Stimulated activated CD8-positive, alpha-beta memory T cell treated with anti-CD3 and anti-CD28 coated beads, Interleukin-4, amount 100 ng/mL, for 48 hours (primary cell): Measurements from ENCODE around the gene CPS1.

Experiments
- DNase-seq: peaks from one replicate; pipeline ENCODE4 v3.0.0-alpha.2; 2020

The CPS1 gene

GRCh38 chr2:210617318-210617717, 60.9 kb downstream of the CPS1 start:
- DNase-seq, result no peak

- no peak for DNase-seq
These were observed 61.4 kb downstream of the CPS1 start for GRCh38 chr2:210617732-210618330.

GRCh38 chr2:210620456-210620855, 64.1 kb downstream of the CPS1 start:
- no peak for DNase-seq

- DNase-seq, result no peak
These were observed 67.1 kb downstream of the CPS1 start for GRCh38 chr2:210623506-210623905.

- no peak for DNase-seq
These were observed 70.5 kb downstream of the CPS1 start for GRCh38 chr2:210626849-210627248.

- no peak for DNase-seq
These were observed 74.6 kb downstream of the CPS1 start for GRCh38 chr2:210630873-210631560.

- no peak for DNase-seq
These were observed 77.3 kb downstream of the CPS1 start for GRCh38 chr2:210633699-210634098.

- no peak for DNase-seq
These were observed 78.9 kb downstream of the CPS1 start for GRCh38 chr2:210635257-210635656.

- DNase-seq, result no peak
These were observed 85.9 kb downstream of the CPS1 start for GRCh38 chr2:210642333-210642732.

- DNase-seq, result no peak
These were observed 90.8 kb downstream of the CPS1 start for GRCh38 chr2:210647151-210647550.

- no peak for DNase-seq
These were observed 97.7 kb downstream of the CPS1 start for GRCh38 chr2:210654091-210654490.

- no peak for DNase-seq
These were observed 99.0 kb downstream of the CPS1 start for GRCh38 chr2:210655229-210655975.

GRCh38 chr2:210657874-210658273, 101.5 kb downstream of the CPS1 start:
- no peak for DNase-seq

- DNase-seq, result no peak
These were observed 104.4 kb downstream of the CPS1 start for GRCh38 chr2:210660751-210661150.

- no peak for DNase-seq
These were observed 106.2 kb downstream of the CPS1 start for GRCh38 chr2:210662560-210662959.

GRCh38 chr2:210663631-210664089, 107.3 kb downstream of the CPS1 start:
- no peak for DNase-seq

- no peak for DNase-seq
These were observed 111.3 kb downstream of the CPS1 start for GRCh38 chr2:210667711-210668110.

GRCh38 chr2:210671065-210671464, 114.7 kb downstream of the CPS1 start:
- DNase-seq, result no peak

GRCh38 chr2:210673117-210673516, 116.7 kb downstream of the CPS1 start:
- no peak for DNase-seq

GRCh38 chr2:210676067-210676466, 119.7 kb downstream of the CPS1 start:
- no peak for DNase-seq

- DNase-seq, result no peak
These were observed 125.1 kb downstream of the CPS1 start for GRCh38 chr2:210681491-210681890.

GRCh38 chr2:210686401-210686800, 130.0 kb downstream of the CPS1 start:
- DNase-seq, result no peak

GRCh38 chr2:210687786-210688470, 131.5 kb downstream of the CPS1 start:
- DNase-seq, result no peak
